HepG2 (cell line): Measurements from ENCODE around the gene TXNRD2. TPM values are rescaled to one million over a fixed set of nuclear protein-coding genes. Genes with fewer than 3 reads are reported as not detected.

Source experiments
- CREM ChIP-seq, 2 experiments: sonication (generic) in 1 of 2; formaldehyde crosslinking in 1 of 2; IDR thresholded peaks; 2 replicates each; pipeline versions ENCODE4 v1.4.0 to v1.6.1; 2016 to 2020; ENCODE audit warnings: antibody characterized with exemption in 1 of 2, mild to moderate bottlenecking in 1 of 2, missing genetic modification reagents in 1 of 2
- FOXP1 ChIP-seq, 2 experiments: fragments of 450-650 bp in 1 of 2; IDR thresholded peaks; 2 replicates each; pipeline ENCODE4 v1.6.1; 2017 to 2018; ENCODE audit warnings: antibody characterized with exemption in 1 of 2
- GTF3A ChIP-seq: sonication (generic); formaldehyde crosslinking; conservative IDR thresholded peaks from 2 replicates; pipeline ENCODE4 v1.4.0; 2020; ENCODE audit warnings: mild to moderate bottlenecking, missing genetic modification reagents
- HOXA5 ChIP-seq: sonication (generic); formaldehyde crosslinking; IDR thresholded peaks from 2 replicates; pipeline ENCODE4 v1.4.0; 2020; ENCODE audit warnings: missing genetic modification reagents
- MAZ ChIP-seq, 2 experiments: sonication (generic) in 1 of 2; formaldehyde crosslinking in 1 of 2; IDR thresholded peaks; 2 replicates each; pipeline versions ENCODE4 v1.5.0 to v1.6.1; 2012 to 2020; ENCODE audit warnings: low read depth in 2 of 2, mild to moderate bottlenecking in 2 of 2, borderline replicate concordance in 1 of 2, improper control_type of control experiment in 1 of 2, low read length in 1 of 2, missing genetic modification reagents in 1 of 2, moderate library complexity in 1 of 2
- MTA3 ChIP-seq: sonication (generic); formaldehyde crosslinking; IDR thresholded peaks from 2 replicates; pipeline ENCODE4 v1.4.0; 2020; ENCODE audit warnings: missing genetic modification reagents
- NAIF1 ChIP-seq: sonication (generic); formaldehyde crosslinking; IDR thresholded peaks from 2 replicates; pipeline ENCODE4 v1.5.0; 2020; ENCODE audit warnings: mild to moderate bottlenecking, missing genetic modification reagents, borderline replicate concordance
- NONO ChIP-seq, 2 experiments: fragments of 450-650 bp in 1 of 2; sonication (generic) in 1 of 2; formaldehyde crosslinking in 1 of 2; IDR thresholded peaks in 1 of 2; conservative IDR thresholded peaks in 1 of 2; 2 replicates each; pipeline versions ENCODE4 v1.6.1 to v1.8.0; 2017 to 2022; ENCODE audit warnings: mild to moderate bottlenecking in 1 of 2, missing genetic modification reagents in 1 of 2, moderate library complexity in 1 of 2
- SCMH1 ChIP-seq: sonication (generic); formaldehyde crosslinking; IDR thresholded peaks from 2 replicates; pipeline ENCODE4 v1.9.0; 2021; ENCODE audit warnings: missing genetic modification reagents, mild to moderate bottlenecking, borderline replicate concordance
- SP140L ChIP-seq: sonication (generic); formaldehyde crosslinking; IDR thresholded peaks from 2 replicates; pipeline ENCODE4 v1.4.0; 2020; ENCODE audit warnings: missing genetic modification reagents, borderline replicate concordance
- THAP11 ChIP-seq: IDR thresholded peaks from 2 replicates; pipeline ENCODE4 v1.6.1; 2016; ENCODE audit warnings: missing biosample characterization, missing genetic modification reagents
- ZFYVE20 ChIP-seq: sonication (generic); formaldehyde crosslinking; IDR thresholded peaks from 2 replicates; pipeline ENCODE4 v1.8.0; 2023; ENCODE audit warnings: low read depth, mild to moderate bottlenecking, moderate library complexity, missing genetic modification reagents, borderline replicate concordance
- ZNF274 ChIP-seq: sonication (generic); formaldehyde crosslinking; IDR thresholded peaks from 2 replicates; pipeline ENCODE4 v1.5.1; 2020; ENCODE audit warnings: mild to moderate bottlenecking, missing genetic modification reagents
- ZNF766 ChIP-seq: sonication (generic); formaldehyde crosslinking; IDR thresholded peaks from 2 replicates; pipeline ENCODE4 v1.5.0; 2020; ENCODE audit warnings: missing genetic modification reagents, borderline replicate concordance
- ZNF788 ChIP-seq: sonication (generic); formaldehyde crosslinking; IDR thresholded peaks from 2 replicates; pipeline ENCODE4 v1.5.0; 2020; ENCODE audit warnings: mild to moderate bottlenecking, missing genetic modification reagents, borderline replicate concordance
- ZSCAN21 ChIP-seq: sonication (generic); formaldehyde crosslinking; IDR thresholded peaks from 2 replicates; pipeline ENCODE4 v1.8.0; 2022; ENCODE audit warnings: mild to moderate bottlenecking, missing genetic modification reagents, moderate library complexity, borderline replicate concordance
- polyA plus RNA-seq, 8 experiments: library from polyadenylated mRNA; depleted of rRNA in 3 of 8; stranded (reverse) in 7 of 8; unstranded in 1 of 8; fragments of >200 nt; fragmentation: Illumina TruSeq in 4 of 8; extraction: Trizol in 4 of 8; gene quantifications; 2 replicates each; pipeline versions ENCODE4 v1.2.1 to v1.2.3, GENCODE V29; 2011 to 2016; ENCODE audit warnings: low read depth in 4 of 8, missing spikeins in 1 of 8, mixed read lengths in 1 of 8; ENCODE audit not compliant: insufficient read depth in 1 of 8
- total RNA-seq, 5 experiments: library from RNA; depleted of rRNA; stranded (reverse); fragments of >200 nt; fragmentation: Illumina TruSeq; extraction: Trizol; gene quantifications; 2 replicates each; pipeline ENCODE4 v1.2.3, GENCODE V29; 2016; ENCODE audit warnings: low read depth in 1 of 5
- TF ChIP-seq, protein P1 (sequence below): sonication (generic); formaldehyde crosslinking; IDR thresholded peaks from 2 replicates; pipeline ENCODE4 v1.9.0; 2021; ENCODE audit warnings: mild to moderate bottlenecking, missing genetic modification reagents
- TF ChIP-seq, protein P2 (sequence below): sonication (generic); formaldehyde crosslinking; IDR thresholded peaks from 2 replicates; pipeline ENCODE4 v1.4.0; 2020; ENCODE audit warnings: missing genetic modification reagents
- TF ChIP-seq, protein P3 (sequence below), 2 experiments: fragments of 450-650 bp in 1 of 2; sonication (generic) in 1 of 2; formaldehyde crosslinking; IDR thresholded peaks; 2 replicates each; pipeline versions ENCODE4 v1.5.0 to v1.8.0; 2020 to 2022; ENCODE audit warnings: mild to moderate bottlenecking in 1 of 2, missing genetic modification reagents in 1 of 2

The TXNRD2 gene
- total and polyA plus RNA-seq, 2 of the 13 experiments (the other 11 are each of a cell fraction or from before 2014, with no cell fraction given), result 17.5 to 18.6 TPM

DNA sequence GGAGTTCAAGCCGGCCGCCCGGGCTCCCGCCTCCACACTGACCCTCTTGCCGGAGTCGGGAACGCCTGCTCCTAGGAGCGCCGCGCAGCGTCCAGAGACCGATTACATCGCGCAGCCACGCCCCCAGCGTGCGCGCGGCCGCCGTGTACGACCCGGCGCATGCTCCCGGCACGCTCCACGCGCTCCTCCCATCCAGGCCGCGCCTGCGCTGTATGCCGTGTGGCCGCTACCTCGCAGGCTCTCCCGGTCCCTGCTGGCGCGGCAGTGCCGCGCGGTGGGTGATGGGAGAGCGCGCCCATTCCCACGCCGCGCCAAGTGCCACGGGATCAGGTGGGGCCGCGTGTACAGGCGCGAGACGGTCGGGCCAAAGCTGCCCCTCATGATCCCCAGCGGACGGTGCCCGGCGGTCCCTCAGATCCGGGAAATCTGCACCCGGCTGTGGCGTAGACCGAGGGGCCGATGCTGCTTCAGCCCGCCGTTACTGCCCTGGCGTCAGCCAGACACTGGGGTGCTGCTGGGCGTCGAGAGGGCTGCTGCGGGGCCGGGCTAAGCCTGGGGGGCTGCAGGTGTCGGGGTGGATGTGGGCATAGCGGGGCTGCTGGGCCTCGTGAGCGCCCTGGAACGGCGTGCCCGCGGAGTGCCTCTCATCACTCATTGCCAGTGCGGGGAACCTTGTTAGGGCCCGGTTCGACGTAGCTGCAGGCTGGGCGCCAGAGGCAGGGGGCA is 86.7 kb downstream of the TXNRD2 start, which contains the start of the genes GNB1L and RTL10 (continued):
- TF ChIP-seq CREM (IDR thresholded peaks at IDR 0.05), result no peak
- TF ChIP-seq CREM (CRISPR knock-in tag; IDR thresholded peaks at IDR 0.05), result no peak
- peak; percentile 79; the same call in 1 of the 2 replicates for TF ChIP-seq GTF3A (CRISPR knock-in tag)
- no peak for TF ChIP-seq SP140L
- TF ChIP-seq MTA3 (CRISPR knock-in tag), result no peak
- TF ChIP-seq ZNF766 (CRISPR knock-in tag), result peak; percentile 89; the same call in 1 of the 2 replicates
- TF ChIP-seq HOXA5 (CRISPR knock-in tag), result peak; percentile 69; the same call in 1 of the 2 replicates
- TF ChIP-seq, protein P1, sequence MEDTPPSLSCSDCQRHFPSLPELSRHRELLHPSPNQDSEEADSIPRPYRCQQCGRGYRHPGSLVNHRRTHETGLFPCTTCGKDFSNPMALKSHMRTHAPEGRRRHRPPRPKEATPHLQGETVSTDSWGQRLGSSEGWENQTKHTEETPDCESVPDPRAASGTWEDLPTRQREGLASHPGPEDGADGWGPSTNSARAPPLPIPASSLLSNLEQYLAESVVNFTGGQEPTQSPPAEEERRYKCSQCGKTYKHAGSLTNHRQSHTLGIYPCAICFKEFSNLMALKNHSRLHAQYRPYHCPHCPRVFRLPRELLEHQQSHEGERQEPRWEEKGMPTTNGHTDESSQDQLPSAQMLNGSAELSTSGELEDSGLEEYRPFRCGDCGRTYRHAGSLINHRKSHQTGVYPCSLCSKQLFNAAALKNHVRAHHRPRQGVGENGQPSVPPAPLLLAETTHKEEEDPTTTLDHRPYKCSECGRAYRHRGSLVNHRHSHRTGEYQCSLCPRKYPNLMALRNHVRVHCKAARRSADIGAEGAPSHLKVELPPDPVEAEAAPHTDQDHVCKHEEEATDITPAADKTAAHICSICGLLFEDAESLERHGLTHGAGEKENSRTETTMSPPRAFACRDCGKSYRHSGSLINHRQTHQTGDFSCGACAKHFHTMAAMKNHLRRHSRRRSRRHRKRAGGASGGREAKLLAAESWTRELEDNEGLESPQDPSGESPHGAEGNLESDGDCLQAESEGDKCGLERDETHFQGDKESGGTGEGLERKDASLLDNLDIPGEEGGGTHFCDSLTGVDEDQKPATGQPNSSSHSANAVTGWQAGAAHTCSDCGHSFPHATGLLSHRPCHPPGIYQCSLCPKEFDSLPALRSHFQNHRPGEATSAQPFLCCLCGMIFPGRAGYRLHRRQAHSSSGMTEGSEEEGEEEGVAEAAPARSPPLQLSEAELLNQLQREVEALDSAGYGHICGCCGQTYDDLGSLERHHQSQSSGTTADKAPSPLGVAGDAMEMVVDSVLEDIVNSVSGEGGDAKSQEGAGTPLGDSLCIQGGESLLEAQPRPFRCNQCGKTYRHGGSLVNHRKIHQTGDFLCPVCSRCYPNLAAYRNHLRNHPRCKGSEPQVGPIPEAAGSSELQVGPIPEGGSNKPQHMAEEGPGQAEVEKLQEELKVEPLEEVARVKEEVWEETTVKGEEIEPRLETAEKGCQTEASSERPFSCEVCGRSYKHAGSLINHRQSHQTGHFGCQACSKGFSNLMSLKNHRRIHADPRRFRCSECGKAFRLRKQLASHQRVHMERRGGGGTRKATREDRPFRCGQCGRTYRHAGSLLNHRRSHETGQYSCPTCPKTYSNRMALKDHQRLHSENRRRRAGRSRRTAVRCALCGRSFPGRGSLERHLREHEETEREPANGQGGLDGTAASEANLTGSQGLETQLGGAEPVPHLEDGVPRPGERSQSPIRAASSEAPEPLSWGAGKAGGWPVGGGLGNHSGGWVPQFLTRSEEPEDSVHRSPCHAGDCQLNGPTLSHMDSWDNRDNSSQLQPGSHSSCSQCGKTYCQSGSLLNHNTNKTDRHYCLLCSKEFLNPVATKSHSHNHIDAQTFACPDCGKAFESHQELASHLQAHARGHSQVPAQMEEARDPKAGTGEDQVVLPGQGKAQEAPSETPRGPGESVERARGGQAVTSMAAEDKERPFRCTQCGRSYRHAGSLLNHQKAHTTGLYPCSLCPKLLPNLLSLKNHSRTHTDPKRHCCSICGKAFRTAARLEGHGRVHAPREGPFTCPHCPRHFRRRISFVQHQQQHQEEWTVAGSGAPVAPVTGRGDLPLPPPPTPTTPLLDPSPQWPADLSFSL (CRISPR knock-in tag), result peak; percentile 50; the same call in 1 of the 2 replicates
- TF ChIP-seq NAIF1 (CRISPR knock-in tag), result no peak
- TF ChIP-seq, protein P2, sequence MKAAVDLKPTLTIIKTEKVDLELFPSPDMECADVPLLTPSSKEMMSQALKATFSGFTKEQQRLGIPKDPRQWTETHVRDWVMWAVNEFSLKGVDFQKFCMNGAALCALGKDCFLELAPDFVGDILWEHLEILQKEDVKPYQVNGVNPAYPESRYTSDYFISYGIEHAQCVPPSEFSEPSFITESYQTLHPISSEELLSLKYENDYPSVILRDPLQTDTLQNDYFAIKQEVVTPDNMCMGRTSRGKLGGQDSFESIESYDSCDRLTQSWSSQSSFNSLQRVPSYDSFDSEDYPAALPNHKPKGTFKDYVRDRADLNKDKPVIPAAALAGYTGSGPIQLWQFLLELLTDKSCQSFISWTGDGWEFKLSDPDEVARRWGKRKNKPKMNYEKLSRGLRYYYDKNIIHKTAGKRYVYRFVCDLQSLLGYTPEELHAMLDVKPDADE (CRISPR knock-in tag), result peak; percentile 90
- no peak for TF ChIP-seq FOXP1 (IDR thresholded peaks at IDR 0.05)
- 0 out of 2 replicates have a peak, but pooled peaks have one; percentile 3 for TF ChIP-seq FOXP1 (CRISPR knock-in tag; IDR thresholded peaks at IDR 0.05)
- no peak for TF ChIP-seq NONO (IDR thresholded peaks at IDR 0.05)
- TF ChIP-seq NONO (CRISPR knock-in tag; conservative IDR thresholded peaks at IDR 0.05), result peak; percentile 94
- TF ChIP-seq MAZ (IDR thresholded peaks at IDR 0.05; ENCODE audit: borderline replicate concordance, low read depth, low read length), result no peak
- TF ChIP-seq MAZ (CRISPR knock-in tag; IDR thresholded peaks at IDR 0.05; ENCODE audit: low read depth), result peak; percentile 64
- no peak for TF ChIP-seq SCMH1 (CRISPR knock-in tag)
- peak; percentile 96 for TF ChIP-seq ZSCAN21 (CRISPR knock-in tag)
- TF ChIP-seq, protein P3, sequence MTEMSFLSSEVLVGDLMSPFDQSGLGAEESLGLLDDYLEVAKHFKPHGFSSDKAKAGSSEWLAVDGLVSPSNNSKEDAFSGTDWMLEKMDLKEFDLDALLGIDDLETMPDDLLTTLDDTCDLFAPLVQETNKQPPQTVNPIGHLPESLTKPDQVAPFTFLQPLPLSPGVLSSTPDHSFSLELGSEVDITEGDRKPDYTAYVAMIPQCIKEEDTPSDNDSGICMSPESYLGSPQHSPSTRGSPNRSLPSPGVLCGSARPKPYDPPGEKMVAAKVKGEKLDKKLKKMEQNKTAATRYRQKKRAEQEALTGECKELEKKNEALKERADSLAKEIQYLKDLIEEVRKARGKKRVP (CRISPR knock-in tag; IDR thresholded peaks at IDR 0.05), result peak in 1 of 2 experiments; percentile 72; a peak in 2 of 4 replicates
- TF ChIP-seq THAP11 (CRISPR knock-in tag), result peak; percentile 86
- TF ChIP-seq ZFYVE20, result 0 out of 2 replicates have a peak, but pooled peaks have one; percentile 62
- peak; percentile 94; the same call in 1 of the 2 replicates for TF ChIP-seq ZNF274 (CRISPR knock-in tag)
- peak; percentile 77; the same call in 1 of the 2 replicates for TF ChIP-seq ZNF788
